GM19351 (cell line): ENCODE results near the gene ZNF135.
A peak's percentile ranks its signal among the peaks of the same experiment; 100 is the strongest.

Experiments used
- ATAC-seq: cut with Tn5 transposase; IDR thresholded peaks from one replicate; pipeline ENCODE4 v1.9.1; 2021; ENCODE audit warnings: mild to moderate bottlenecking, moderate library complexity; ENCODE audit not compliant: unreplicated experiment

ZNF135 gene

GRCh38 chr19:58059003-58059670 is at the start of gene ZNF135:
TSS of gene ZNF135 (plus strand) at chr19:58059282. CDS start at chr19:58060003, 721 bp downstream.
- no peak for ATAC-seq

GRCh38 chr19:58009301-58009665 is 49.8 kb upstream of the ZNF135 start:
- ATAC-seq: no peak

GRCh38 chr19:58009666-58010301 is 49.3 kb upstream of the ZNF135 start:
- ATAC-seq: peak; percentile 61

- no peak for ATAC-seq
These were observed 48.6 kb upstream of the ZNF135 start for GRCh38 chr19:58010507-58010906.

- ATAC-seq: no peak
These were observed 44.9 kb upstream of the ZNF135 start for GRCh38 chr19:58014141-58014540.

GRCh38 chr19:58020129-58020528 is 39.0 kb upstream of the ZNF135 start:
- ATAC-seq: no peak

- no peak for ATAC-seq
These were observed 37.4 kb upstream of the ZNF135 start for GRCh38 chr19:58021541-58022282.

- ATAC-seq: no peak
These were observed 36.8 kb upstream of the ZNF135 start for GRCh38 chr19:58022283-58022660.

- no peak for ATAC-seq
These were observed 34.4 kb upstream of the ZNF135 start for GRCh38 chr19:58024661-58025060.

GRCh38 chr19:58033741-58034476 is 25.2 kb upstream of the ZNF135 start, which contains the start of gene ZSCAN1:
TSS of gene ZSCAN1 (plus strand) at chr19:58034025. CDS start at chr19:58037837, 3,812 bp downstream.
- no peak for ATAC-seq

GRCh38 chr19:58034477-58034793 is 24.6 kb upstream of the ZNF135 start:
- ATAC-seq: no peak

GRCh38 chr19:58035863-58036262 is 23.2 kb upstream of the ZNF135 start:
- ATAC-seq: no peak

GRCh38 chr19:58037927-58038687 is 21.0 kb upstream of the ZNF135 start:
- no peak for ATAC-seq

GRCh38 chr19:58038688-58039204 is 20.3 kb upstream of the ZNF135 start:
- ATAC-seq: no peak

GRCh38 chr19:58040751-58041525 is 18.1 kb upstream of the ZNF135 start:
- no peak for ATAC-seq

- ATAC-seq: no peak
These were observed 16.4 kb upstream of the ZNF135 start for GRCh38 chr19:58042495-58043340.

- no peak for ATAC-seq
These were observed 14.7 kb upstream of the ZNF135 start for GRCh38 chr19:58044391-58044790.

- ATAC-seq: no peak
These were observed 14.2 kb upstream of the ZNF135 start for GRCh38 chr19:58044886-58045285.
